K562 (cell line): ENCODE measurements around the gene EXOC6. TPM values are rescaled to one million over a fixed set of nuclear protein-coding genes. Genes with fewer than 3 reads are reported as not detected.

Source experiments
- ATAC-seq: fragments of 200-7000 bp; cut with Tn5 transposase; 3 replicates; pipeline ENCODE4 v1.9.1; 2020; ENCODE audit warnings: moderate library complexity
- BruUV-seq: library from RNA; stranded (reverse); fragments of 400-500 nt; replicated peaks from 2 replicates; lab custom pipeline; 2021; lab: Mats Ljungman, UMichigan
- CTCF ChIA-PET: fragments of 300-600 bp; formaldehyde crosslinking; extraction: SDS; loops from one replicate; lab custom pipeline; 2021; ENCODE audit warnings: low intra/inter-chr PET ratio; lab: Yijun Ruan, JAX
- POLR2A ChIA-PET: fragments of 300-600, 350-650 bp; sonication (Branson Sonifier 250); formaldehyde crosslinking; extraction: SDS; loops from one replicate; lab custom pipeline; 2021; ENCODE audit warnings: antibody characterized with exemption, inconsistent platforms; lab: Yijun Ruan, JAX
- DNase-seq, 4 experiments: peaks; one replicate each; pipeline versions ENCODE4 v3.0.0 to v3.0.0-alpha.2; 2011 to 2018; ENCODE audit warnings: low spot score in 3 of 4, mixed read lengths in 3 of 4; ENCODE audit errors: extremely low read depth in 1 of 4
- FAIRE-seq: peaks from 2 replicates; lab custom pipeline; 2011; peaks lifted over from hg19 to GRCh38; lab: Jason Lieb, UNC
- H2AFZ ChIP-seq: 2 replicates; pipeline ENCODE4 v1.6.0; 2011; ENCODE audit warnings: low read depth, low read length, control low read depth, inconsistent platforms
- H3K27ac ChIP-seq: fragments of 200-600 bp; 3 replicates; pipeline ENCODE4 v1.8.0; 2011; ENCODE audit warnings: low read depth, mild to moderate bottlenecking, control low read depth, inconsistent platforms, low read length, moderate library complexity, mixed read lengths; ENCODE audit errors: extremely low read depth
- H3K27me3 ChIP-seq, 2 experiments: fragments of 300-600 bp in 1 of 2; 2 replicates in 1 of 2; 3 replicates in 1 of 2; pipeline versions ENCODE4 v1.6.0 to v1.8.0; 2011; ENCODE audit warnings: inconsistent platforms in 2 of 2, low read length in 2 of 2, mild to moderate bottlenecking in 1 of 2, mixed read lengths in 1 of 2, moderate library complexity in 1 of 2; ENCODE audit not compliant: control insufficient read depth in 2 of 2, insufficient read depth in 2 of 2
- H3K36me3 ChIP-seq: fragments of 300-600 bp; 3 replicates; pipeline ENCODE4 v1.8.0; 2011; ENCODE audit warnings: mild to moderate bottlenecking, low read length, inconsistent platforms; ENCODE audit not compliant: control insufficient read depth, insufficient read depth
- H3K4me1 ChIP-seq, 2 experiments: fragments of 200-600 bp in 1 of 2; replicated peaks in 1 of 2; 2 replicates in 1 of 2; 3 replicates in 1 of 2; pipeline versions ENCODE4 v1.5.1 to v1.8.0; 2011; ENCODE audit warnings: inconsistent platforms in 2 of 2, low read length in 2 of 2, mild to moderate bottlenecking in 1 of 2, mixed read lengths in 1 of 2, moderate library complexity in 1 of 2; ENCODE audit not compliant: control insufficient read depth in 2 of 2, insufficient read depth in 2 of 2
- H3K4me2 ChIP-seq: 2 replicates; pipeline ENCODE4 v1.6.1; 2011; ENCODE audit warnings: low read length, control low read depth, inconsistent platforms, mixed read lengths; ENCODE audit not compliant: insufficient read depth
- H3K4me3 ChIP-seq: fragments of 200-600 bp; sonication (generic), shearing (Covaris generic); 2 replicates; pipeline ENCODE4 v1.5.1; 2016; ENCODE audit warnings: control low read depth, inconsistent platforms
- H3K79me2 ChIP-seq: fragments of 200-600 bp; 3 replicates; pipeline ENCODE4 v1.8.0; 2011; ENCODE audit warnings: low read length, inconsistent platforms; ENCODE audit not compliant: control insufficient read depth, insufficient read depth
- H3K9ac ChIP-seq, 2 experiments: 2 replicates each; pipeline versions ENCODE4 v1.6.0 to v1.6.1; 2011; ENCODE audit warnings: low read depth in 2 of 2, low read length in 2 of 2, control low read depth in 1 of 2, inconsistent platforms in 1 of 2, mild to moderate bottlenecking in 1 of 2, mixed read lengths in 1 of 2; ENCODE audit not compliant: insufficient read depth in 1 of 2
- H3K9me1 ChIP-seq: one replicate; pipeline ENCODE4 v1.6.0; 2011; ENCODE audit warnings: inconsistent platforms, mild to moderate bottlenecking, low read length, moderate library complexity; ENCODE audit not compliant: control insufficient read depth, insufficient read depth
- H3K9me3 ChIP-seq: replicated peaks from 2 replicates; pipeline ENCODE4 v1.5.1; 2011; ENCODE audit warnings: low read depth, low read length, inconsistent platforms; ENCODE audit not compliant: control insufficient read depth, insufficient read depth
- H4K20me1 ChIP-seq: replicated peaks from 2 replicates; pipeline ENCODE4 v1.6.1; 2011; ENCODE audit warnings: low read length, inconsistent platforms, mixed read lengths; ENCODE audit not compliant: control insufficient read depth, insufficient read depth
- BMI1 ChIP-seq: fragments of 150-350 bp; IDR thresholded peaks from 2 replicates; pipeline ENCODE4 v1.6.1; 2014; ENCODE audit warnings: low read length
- ETS1 ChIP-seq: conservative IDR thresholded peaks from 2 replicates; pipeline ENCODE4 v1.6.1; 2011; ENCODE audit warnings: low read depth, mild to moderate bottlenecking, low read length; ENCODE audit not compliant: control insufficient read depth
- NBN ChIP-seq: fragments of 450-650 bp; IDR thresholded peaks from 2 replicates; pipeline ENCODE4 v1.6.1; 2016; ENCODE audit warnings: low read depth, mild to moderate bottlenecking
- NFIC ChIP-seq: fragments of 450-650 bp; IDR thresholded peaks from 2 replicates; pipeline ENCODE4 v1.6.1; 2017; ENCODE audit warnings: mild to moderate bottlenecking, inconsistent platforms
- SAFB2 ChIP-seq: fragments of 200-400 bp; formaldehyde crosslinking; IDR thresholded peaks from 2 replicates; pipeline ENCODE4 v1.6.1; 2018; ENCODE audit warnings: borderline replicate concordance, low read length, low read depth, moderate library complexity; ENCODE audit not compliant: severe bottlenecking
- ZNF445 ChIP-seq: fragments of 250-450 bp; sonication (Bioruptor Pico); IDR thresholded peaks from 2 replicates; pipeline ENCODE4 v1.4.0; 2020; ENCODE audit warnings: low read depth, mild to moderate bottlenecking, moderate library complexity
- ZNF79 ChIP-seq: fragments of 250-450 bp; sonication (Bioruptor Pico); IDR thresholded peaks from 2 replicates; pipeline ENCODE4 v1.4.0; 2020; ENCODE audit warnings: low read depth, mild to moderate bottlenecking, moderate library complexity
- WGBS: fragments of 100-300 bp; shearing (Covaris generic); methylation state at CpG from one replicate; pipeline ENCODE4 v1.1.6; 2016; ENCODE audit warnings: low coverage, mixed read lengths; ENCODE audit not compliant: insufficient coverage; ENCODE audit errors: missing lambda C conversion rate; 5-methylcytosine and 5-hydroxymethylcytosine counted together
- in situ Hi-C: fragments of 300-500 bp; cut with MboI; formaldehyde crosslinking; loops from 4 replicates; pipeline ENCODE4 v1.15.0; 2018; ENCODE audit warnings: inconsistent platforms, mixed read lengths
- intact Hi-C: fragments of 100-400 bp; cut with micrococcal nuclease; formaldehyde crosslinking; loops from 2 replicates; pipeline ENCODE4 v1.14.2; 2022
- polyA plus RNA-seq, 8 experiments: library from polyadenylated mRNA; depleted of rRNA in 4 of 8; stranded (reverse) in 5 of 8; unstranded in 3 of 8; fragments of >200 nt; fragmentation: Nextera tagmentation in 2 of 8; fragmentation: Illumina TruSeq in 1 of 8; extraction: Ambion mirVana in 2 of 8; extraction: Trizol in 1 of 8; gene quantifications; 2 replicates each; pipeline versions ENCODE4 v1.2.1 to v1.2.3, GENCODE V29; 2011 to 2014; ENCODE audit warnings: inconsistent platforms in 1 of 8, missing spikeins in 1 of 8
- total RNA-seq, 7 experiments: library from RNA; depleted of rRNA in 6 of 7; stranded (reverse); fragments of >200 nt in 6 of 7; fragmentation: Illumina TruSeq in 2 of 7; extraction: Trizol in 2 of 7; gene quantifications; 2 replicates each; pipeline versions ENCODE4 v1.2.1 to v1.2.3, GENCODE V29; 2011 to 2021; ENCODE audit warnings: low replicate concordance in 1 of 7
- TF ChIP-seq, protein P1 (sequence below): fragments of 450-650 bp; IDR thresholded peaks from 2 replicates; pipeline ENCODE4 v1.6.1; 2016; ENCODE audit warnings: borderline replicate concordance

Gene EXOC6
- total and polyA plus RNA-seq, 9 of the 15 experiments (the other 6 are each of a cell fraction or from before 2014, with no cell fraction given): 13.9 to 42.8 (median 24.9) TPM

GRCh38 chr10:93066544-93066913 is 218.2 kb downstream of the EXOC6 start:
- Histone ChIP-seq H3K36me3 (0 out of 3 replicates have a peak, but pooled peaks cover 5% of the 10 kb centered on the region), H3K27me3 (no peaks in the 10 kb centered on the region), H3K4me1 (peaks cover 14 to 29% of the 10 kb centered on the region in 2 experiments; a peak in 4 of 5 replicates), H3K9me3 (peaks cover 2% of the 10 kb centered on the region; the same call in 1 of the 2 replicates), H2AFZ (no peak overlapping the region), H3K27ac (no peak overlapping the region), H3K79me2 (no peaks in the 10 kb centered on the region), H4K20me1 (no peaks in the 10 kb centered on the region), H3K9ac (no peak overlapping the region), H3K4me2 (no peak overlapping the region), H3K9me1 (no peaks in the 10 kb centered on the region), H3K4me3 (no peak overlapping the region)
- WGBS: 100% methylated on average over 5 of the region's 11 CpGs
- FAIRE-seq: no peak
- ChIA-PET CTCF (no interaction called here), POLR2A (no interaction called here)
- no peak for ATAC-seq
- no peak for DNase-seq
- in situ Hi-C loops (no loop called here), intact Hi-C loops (no loop called here)
- TF ChIP-seq SAFB2 (no peak), ZNF445 (CRISPR knock-in tag) (no peak)
- no TSS peak for BruUV-seq

GRCh38 chr10:93067443-93068365 is 219.4 kb downstream of the EXOC6 start:
- H4K20me1 ChIP-seq: no peaks in the 10 kb centered on the region
- no peaks in the 10 kb centered on the region for H3K27me3 ChIP-seq
- CTCF ChIA-PET: no interaction called here
- no peak for TF ChIP-seq BMI1
- TF ChIP-seq ZNF79 (CRISPR knock-in tag): no peak
- no peak for TF ChIP-seq ETS1
- no peak for TF ChIP-seq NFIC
- TF ChIP-seq NBN: no peak
- TF ChIP-seq, protein P1, sequence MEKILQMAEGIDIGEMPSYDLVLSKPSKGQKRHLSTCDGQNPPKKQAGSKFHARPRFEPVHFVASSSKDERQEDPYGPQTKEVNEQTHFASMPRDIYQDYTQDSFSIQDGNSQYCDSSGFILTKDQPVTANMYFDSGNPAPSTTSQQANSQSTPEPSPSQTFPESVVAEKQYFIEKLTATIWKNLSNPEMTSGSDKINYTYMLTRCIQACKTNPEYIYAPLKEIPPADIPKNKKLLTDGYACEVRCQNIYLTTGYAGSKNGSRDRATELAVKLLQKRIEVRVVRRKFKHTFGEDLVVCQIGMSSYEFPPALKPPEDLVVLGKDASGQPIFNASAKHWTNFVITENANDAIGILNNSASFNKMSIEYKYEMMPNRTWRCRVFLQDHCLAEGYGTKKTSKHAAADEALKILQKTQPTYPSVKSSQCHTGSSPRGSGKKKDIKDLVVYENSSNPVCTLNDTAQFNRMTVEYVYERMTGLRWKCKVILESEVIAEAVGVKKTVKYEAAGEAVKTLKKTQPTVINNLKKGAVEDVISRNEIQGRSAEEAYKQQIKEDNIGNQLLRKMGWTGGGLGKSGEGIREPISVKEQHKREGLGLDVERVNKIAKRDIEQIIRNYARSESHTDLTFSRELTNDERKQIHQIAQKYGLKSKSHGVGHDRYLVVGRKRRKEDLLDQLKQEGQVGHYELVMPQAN: no peak

More at GRCh38 chr10:93067443-93068365, 219.4 kb downstream of the EXOC6 start:
- FAIRE-seq (no peak), DNase-seq (no peak), ATAC-seq (no peak)
- 93% methylated on average over 11 of the region's 17 CpGs for WGBS
- Histone ChIP-seq H3K36me3 (0 out of 3 replicates have a peak, but pooled peaks cover 3% of the 10 kb centered on the region), H3K9ac (no peak overlapping the region), H3K4me3 (no peak overlapping the region), H2AFZ (no peak overlapping the region), H3K9me1 (no peaks in the 10 kb centered on the region), H3K4me1 (peaks cover 19 to 40% of the 10 kb centered on the region in 2 experiments; a peak in 4 of 5 replicates), H3K4me2 (no peak overlapping the region), H3K79me2 (no peaks in the 10 kb centered on the region), H3K9me3 (no peaks in the 10 kb centered on the region), H3K27ac (no peak overlapping the region)
- BruUV-seq: no TSS peak
- in situ Hi-C loops (no loop called here), intact Hi-C loops (no loop called here)
- POLR2A ChIA-PET: no interaction called here
